ENCODE measurements around the gene PARP9. TPM values are rescaled to one million over a fixed set of nuclear protein-coding genes. Genes with fewer than 3 reads are reported as not detected.

The PARP9 gene
- total RNA-seq, 1 experiment from 2014 or later, result 1.8 TPM

DNA sequence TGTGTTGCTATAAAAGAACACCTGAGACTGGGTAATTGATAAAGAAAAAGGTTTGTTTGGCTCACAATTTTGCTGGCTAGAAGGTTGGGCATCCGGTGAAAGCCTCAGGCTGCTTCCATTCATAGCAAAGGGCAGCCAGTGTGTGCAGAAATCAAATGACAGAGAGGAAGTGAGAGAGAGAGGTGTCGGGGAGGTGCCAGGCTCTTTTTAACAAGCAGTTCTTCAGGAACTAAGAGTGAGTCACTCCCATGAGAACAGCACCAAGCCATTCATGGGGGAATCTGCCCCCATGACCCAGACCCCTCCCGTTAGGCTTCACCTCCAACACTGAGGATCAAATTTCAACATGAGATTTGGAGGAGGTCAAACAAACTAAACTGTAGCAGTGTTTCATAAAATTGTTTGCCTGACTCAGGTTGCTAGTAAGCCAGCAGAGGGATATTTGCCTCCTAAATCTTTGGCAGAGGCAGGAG is 8.9 kb upstream of the PARP9 start:
- DNase-seq (ENCODE audit: low spot score) (no peak), ATAC-seq (peak; percentile 69)
- Mint-ChIP-seq H3K27me3 (ENCODE audit: low read depth) (peaks cover 12% of the 10 kb centered on the region), H3K27ac (peak overlapping the region; percentile 84), H3K9me3 (no peaks in the 10 kb centered on the region), H3K4me1 (peaks cover 21% of the 10 kb centered on the region), H3K36me3 (no peaks in the 10 kb centered on the region), H3K4me3 (no peak overlapping the region)
- CTCF ChIA-PET, result no interaction called here
- POLR2A ChIA-PET, result no interaction called here
- TF ChIP-seq CREM (CRISPR knock-in tag; IDR thresholded peaks at IDR 0.05) (no peak), ZNF121 (CRISPR knock-in tag; IDR thresholded peaks at IDR 0.05) (no peak), ZNF281 (CRISPR knock-in tag; IDR thresholded peaks at IDR 0.05) (no peak), FOXP1 (CRISPR knock-in tag; IDR thresholded peaks at IDR 0.05; ENCODE audit: borderline replicate concordance) (no peak), ZNF671 (CRISPR knock-in tag; IDR thresholded peaks at IDR 0.05) (no peak), FOXJ3 (CRISPR knock-in tag; IDR thresholded peaks at IDR 0.05; ENCODE audit: borderline replicate concordance) (no peak), KAT7 (CRISPR knock-in tag; IDR thresholded peaks at IDR 0.05; ENCODE audit: borderline replicate concordance) (no peak), ZNF263 (CRISPR knock-in tag; IDR thresholded peaks at IDR 0.05; ENCODE audit: low read depth) (no peak), ESRRA (CRISPR knock-in tag; IDR thresholded peaks at IDR 0.05; ENCODE audit: borderline replicate concordance) (no peak)
- TF ChIP-seq, protein P1, sequence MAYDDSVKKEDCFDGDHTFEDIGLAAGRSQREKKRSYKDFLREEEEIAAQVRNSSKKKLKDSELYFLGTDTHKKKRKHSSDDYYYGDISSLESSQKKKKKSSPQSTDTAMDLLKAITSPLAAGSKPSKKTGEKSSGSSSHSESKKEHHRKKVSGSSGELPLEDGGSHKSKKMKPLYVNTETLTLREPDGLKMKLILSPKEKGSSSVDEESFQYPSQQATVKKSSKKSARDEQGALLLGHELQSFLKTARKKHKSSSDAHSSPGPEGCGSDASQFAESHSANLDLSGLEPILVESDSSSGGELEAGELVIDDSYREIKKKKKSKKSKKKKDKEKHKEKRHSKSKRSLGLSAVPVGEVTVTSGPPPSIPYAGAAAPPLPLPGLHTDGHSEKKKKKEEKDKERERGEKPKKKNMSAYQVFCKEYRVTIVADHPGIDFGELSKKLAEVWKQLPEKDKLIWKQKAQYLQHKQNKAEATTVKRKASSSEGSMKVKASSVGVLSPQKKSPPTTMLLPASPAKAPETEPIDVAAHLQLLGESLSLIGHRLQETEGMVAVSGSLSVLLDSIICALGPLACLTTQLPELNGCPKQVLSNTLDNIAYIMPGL (CRISPR knock-in tag; IDR thresholded peaks at IDR 0.05), result no peak
- TF ChIP-seq, protein P2, sequence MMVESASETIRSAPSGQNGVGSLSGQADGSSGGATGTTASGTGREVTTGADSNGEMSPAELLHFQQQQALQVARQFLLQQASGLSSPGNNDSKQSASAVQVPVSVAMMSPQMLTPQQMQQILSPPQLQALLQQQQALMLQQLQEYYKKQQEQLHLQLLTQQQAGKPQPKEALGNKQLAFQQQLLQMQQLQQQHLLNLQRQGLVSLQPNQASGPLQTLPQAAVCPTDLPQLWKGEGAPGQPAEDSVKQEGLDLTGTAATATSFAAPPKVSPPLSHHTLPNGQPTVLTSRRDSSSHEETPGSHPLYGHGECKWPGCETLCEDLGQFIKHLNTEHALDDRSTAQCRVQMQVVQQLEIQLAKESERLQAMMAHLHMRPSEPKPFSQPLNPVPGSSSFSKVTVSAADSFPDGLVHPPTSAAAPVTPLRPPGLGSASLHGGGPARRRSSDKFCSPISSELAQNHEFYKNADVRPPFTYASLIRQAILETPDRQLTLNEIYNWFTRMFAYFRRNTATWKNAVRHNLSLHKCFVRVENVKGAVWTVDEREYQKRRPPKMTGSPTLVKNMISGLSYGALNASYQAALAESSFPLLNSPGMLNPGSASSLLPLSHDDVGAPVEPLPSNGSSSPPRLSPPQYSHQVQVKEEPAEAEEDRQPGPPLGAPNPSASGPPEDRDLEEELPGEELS (CRISPR knock-in tag; IDR thresholded peaks at IDR 0.05), result no peak

DNA sequence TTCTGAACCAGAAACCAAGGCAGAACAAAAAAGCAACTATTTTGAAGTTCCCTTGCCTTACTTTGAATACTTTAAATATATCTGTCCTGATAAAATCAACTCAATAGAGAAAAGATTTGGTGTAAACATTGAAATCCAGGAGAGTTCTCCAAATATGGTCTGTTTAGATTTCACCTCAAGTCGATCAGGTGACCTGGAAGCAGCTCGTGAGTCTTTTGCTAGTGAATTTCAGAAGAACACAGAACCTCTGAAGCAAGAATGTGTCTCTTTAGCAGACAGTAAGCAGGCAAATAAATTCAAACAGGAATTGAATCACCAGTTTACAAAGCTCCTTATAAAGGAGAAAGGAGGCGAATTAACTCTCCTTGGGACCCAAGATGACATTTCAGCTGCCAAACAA is 4.7 kb upstream of the PARP9 start:
- no peak overlapping the region for H3K27ac Mint-ChIP-seq

More for the DNA sequence above, 4.7 kb upstream of the PARP9 start:
- ATAC-seq (no peak), DNase-seq (ENCODE audit: low spot score) (no peak)
- no peaks in the 10 kb centered on the region for H3K9me3 Mint-ChIP-seq
- H3K4me3 Mint-ChIP-seq, result no peak overlapping the region
- TF ChIP-seq, protein P3, sequence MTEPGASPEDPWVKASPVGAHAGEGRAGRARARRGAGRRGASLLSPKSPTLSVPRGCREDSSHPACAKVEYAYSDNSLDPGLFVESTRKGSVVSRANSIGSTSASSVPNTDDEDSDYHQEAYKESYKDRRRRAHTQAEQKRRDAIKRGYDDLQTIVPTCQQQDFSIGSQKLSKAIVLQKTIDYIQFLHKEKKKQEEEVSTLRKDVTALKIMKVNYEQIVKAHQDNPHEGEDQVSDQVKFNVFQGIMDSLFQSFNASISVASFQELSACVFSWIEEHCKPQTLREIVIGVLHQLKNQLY (CRISPR knock-in tag; IDR thresholded peaks at IDR 0.05), result no peak
- TF ChIP-seq JUN (CRISPR knock-in tag; IDR thresholded peaks at IDR 0.05) (no peak), ERG (CRISPR knock-in tag; IDR thresholded peaks at IDR 0.05) (no peak), RORB (CRISPR knock-in tag; IDR thresholded peaks at IDR 0.05) (no peak), ZNF532 (CRISPR knock-in tag; IDR thresholded peaks at IDR 0.05; ENCODE audit: borderline replicate concordance) (no peak)
- TF ChIP-seq, protein P4, sequence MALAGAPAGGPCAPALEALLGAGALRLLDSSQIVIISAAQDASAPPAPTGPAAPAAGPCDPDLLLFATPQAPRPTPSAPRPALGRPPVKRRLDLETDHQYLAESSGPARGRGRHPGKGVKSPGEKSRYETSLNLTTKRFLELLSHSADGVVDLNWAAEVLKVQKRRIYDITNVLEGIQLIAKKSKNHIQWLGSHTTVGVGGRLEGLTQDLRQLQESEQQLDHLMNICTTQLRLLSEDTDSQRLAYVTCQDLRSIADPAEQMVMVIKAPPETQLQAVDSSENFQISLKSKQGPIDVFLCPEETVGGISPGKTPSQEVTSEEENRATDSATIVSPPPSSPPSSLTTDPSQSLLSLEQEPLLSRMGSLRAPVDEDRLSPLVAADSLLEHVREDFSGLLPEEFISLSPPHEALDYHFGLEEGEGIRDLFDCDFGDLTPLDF (CRISPR knock-in tag; IDR thresholded peaks at IDR 0.05), result no peak
- TF ChIP-seq, protein P5, sequence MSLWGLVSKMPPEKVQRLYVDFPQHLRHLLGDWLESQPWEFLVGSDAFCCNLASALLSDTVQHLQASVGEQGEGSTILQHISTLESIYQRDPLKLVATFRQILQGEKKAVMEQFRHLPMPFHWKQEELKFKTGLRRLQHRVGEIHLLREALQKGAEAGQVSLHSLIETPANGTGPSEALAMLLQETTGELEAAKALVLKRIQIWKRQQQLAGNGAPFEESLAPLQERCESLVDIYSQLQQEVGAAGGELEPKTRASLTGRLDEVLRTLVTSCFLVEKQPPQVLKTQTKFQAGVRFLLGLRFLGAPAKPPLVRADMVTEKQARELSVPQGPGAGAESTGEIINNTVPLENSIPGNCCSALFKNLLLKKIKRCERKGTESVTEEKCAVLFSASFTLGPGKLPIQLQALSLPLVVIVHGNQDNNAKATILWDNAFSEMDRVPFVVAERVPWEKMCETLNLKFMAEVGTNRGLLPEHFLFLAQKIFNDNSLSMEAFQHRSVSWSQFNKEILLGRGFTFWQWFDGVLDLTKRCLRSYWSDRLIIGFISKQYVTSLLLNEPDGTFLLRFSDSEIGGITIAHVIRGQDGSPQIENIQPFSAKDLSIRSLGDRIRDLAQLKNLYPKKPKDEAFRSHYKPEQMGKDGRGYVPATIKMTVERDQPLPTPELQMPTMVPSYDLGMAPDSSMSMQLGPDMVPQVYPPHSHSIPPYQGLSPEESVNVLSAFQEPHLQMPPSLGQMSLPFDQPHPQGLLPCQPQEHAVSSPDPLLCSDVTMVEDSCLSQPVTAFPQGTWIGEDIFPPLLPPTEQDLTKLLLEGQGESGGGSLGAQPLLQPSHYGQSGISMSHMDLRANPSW (CRISPR knock-in tag; conservative IDR thresholded peaks at IDR 0.05; ENCODE audit: low read depth), result no peak
- ChIA-PET POLR2A (no interaction called here), CTCF (no interaction called here)
- H3K27me3 Mint-ChIP-seq (ENCODE audit: low read depth), result peaks cover 6% of the 10 kb centered on the region
- peaks cover 18% of the 10 kb centered on the region for H3K4me1 Mint-ChIP-seq
- no peaks in the 10 kb centered on the region for H3K36me3 Mint-ChIP-seq

Data from WTC11 (cell line).